NT2/D1 (cell line): Measurements from ENCODE around the gene TEX2.
"Not testable (repeated sequence)": the region's sequence is repeated elsewhere in the genome, so short reads cannot be mapped to it uniquely, and the experiment has no call there.

Source experiments
- DNase-seq: peaks from one replicate; pipeline ENCODE4 v3.0.0-alpha.2; 2011; ENCODE audit warnings: low read depth, low spot score
- H3K27me3 ChIP-seq: 2 replicates; pipeline ENCODE4 v1.6.0; 2011; ENCODE audit warnings: mild to moderate bottlenecking; ENCODE audit not compliant: insufficient read length, insufficient read depth
- H3K36me3 ChIP-seq: 2 replicates; pipeline ENCODE4 v1.6.1; 2011; ENCODE audit warnings: mild to moderate bottlenecking, low read length, mixed read lengths; ENCODE audit not compliant: insufficient read depth, insufficient read length
- H3K4me1 ChIP-seq: 2 replicates; pipeline ENCODE4 v1.5.1; 2011; ENCODE audit not compliant: insufficient read depth, insufficient read length
- H3K4me3 ChIP-seq: 2 replicates; pipeline ENCODE4 v1.5.1; 2011; ENCODE audit warnings: low read depth; ENCODE audit not compliant: insufficient read length
- H3K9ac ChIP-seq: 2 replicates; pipeline ENCODE4 v1.6.0; 2011; ENCODE audit warnings: low read depth; ENCODE audit not compliant: insufficient read length
- H3K9me3 ChIP-seq: 2 replicates; pipeline ENCODE4 v1.5.1; 2011; ENCODE audit warnings: mild to moderate bottlenecking, low read length; ENCODE audit not compliant: insufficient read depth
- SUZ12 ChIP-seq: IDR thresholded peaks from 2 replicates; pipeline ENCODE4 v1.6.1; 2011; ENCODE audit not compliant: insufficient read length, insufficient read depth; ENCODE audit errors: extremely low read depth
- YY1 ChIP-seq: IDR thresholded peaks from 2 replicates; pipeline ENCODE4 v1.6.1; 2011; ENCODE audit not compliant: insufficient read length, insufficient read depth
- ZNF274 ChIP-seq: IDR thresholded peaks from 2 replicates; pipeline ENCODE4 v1.6.1; 2011; ENCODE audit warnings: mild to moderate bottlenecking, low read depth, low read length

The TEX2 gene

GRCh38 chr17:64183815-64184214, 79.2 kb downstream of the TEX2 start:
- peaks cover 9% of the 10 kb centered on the region for H3K36me3 ChIP-seq
- no peak overlapping the region for H3K4me3 ChIP-seq
- TF ChIP-seq SUZ12 (no peak), YY1 (no peak), ZNF274 (no peak)
- DNase-seq = no peak
- no peak overlapping the region for H3K9ac ChIP-seq
- H3K4me1 ChIP-seq = no peaks in the 10 kb centered on the region
- no peaks in the 10 kb centered on the region; the same call in 1 of the 2 replicates for H3K9me3 ChIP-seq
- no peaks in the 10 kb centered on the region for H3K27me3 ChIP-seq

- DNase-seq = no peak
- TF ChIP-seq SUZ12 = no peak
- TF ChIP-seq YY1 = no peak
- no peak for TF ChIP-seq ZNF274
- Histone ChIP-seq H3K27me3 (no peaks in the 10 kb centered on the region), H3K4me3 (no peak overlapping the region), H3K9ac (no peak overlapping the region), H3K4me1 (no peaks in the 10 kb centered on the region), H3K9me3 (no peaks in the 10 kb centered on the region; the same call in 1 of the 2 replicates), H3K36me3 (peaks cover 6% of the 10 kb centered on the region)
These were observed 80.6 kb downstream of the TEX2 start for GRCh38 chr17:64182325-64183012.

GRCh38 chr17:64180089-64181073, 82.7 kb downstream of the TEX2 start:
- Histone ChIP-seq H3K4me1 (no peaks in the 10 kb centered on the region), H3K9ac (no peak overlapping the region), H3K36me3 (peaks cover 15% of the 10 kb centered on the region), H3K4me3 (no peak overlapping the region), H3K27me3 (no peaks in the 10 kb centered on the region), H3K9me3 (no peaks in the 10 kb centered on the region; the same call in 1 of the 2 replicates)
- TF ChIP-seq SUZ12 (no peak), ZNF274 (no peak), YY1 (no peak)
- DNase-seq = no peak

- H3K9ac ChIP-seq, H3K27me3 ChIP-seq, H3K4me3 ChIP-seq, H3K9me3 ChIP-seq, DNase-seq, H3K4me1 ChIP-seq: not testable (repeated sequence)
- peaks cover 16% of the 10 kb centered on the region for H3K36me3 ChIP-seq
These were observed 84.0 kb downstream of the TEX2 start for GRCh38 chr17:64179024-64179423.

- Histone ChIP-seq H3K4me1 (peaks cover 4% of the 10 kb centered on the region), H3K4me3 (no peak overlapping the region), H3K9ac (no peak overlapping the region), H3K9me3 (no peaks in the 10 kb centered on the region; the same call in 1 of the 2 replicates), H3K36me3 (peaks cover 16% of the 10 kb centered on the region), H3K27me3 (no peaks in the 10 kb centered on the region)
- no peak for DNase-seq
- TF ChIP-seq SUZ12 (no peak), ZNF274 (no peak), YY1 (no peak)
These were observed 84.8 kb downstream of the TEX2 start for GRCh38 chr17:64178011-64178825.

GRCh38 chr17:64177311-64178010, 85.6 kb downstream of the TEX2 start:
- no peak for DNase-seq
- H3K36me3 ChIP-seq = peaks cover 16% of the 10 kb centered on the region
- no peak for TF ChIP-seq ZNF274
- TF ChIP-seq SUZ12 = no peak
- peaks cover 4% of the 10 kb centered on the region for H3K4me1 ChIP-seq
- H3K4me3 ChIP-seq = no peak overlapping the region
- H3K27me3 ChIP-seq = no peaks in the 10 kb centered on the region
- H3K9me3 ChIP-seq = no peaks in the 10 kb centered on the region; the same call in 1 of the 2 replicates
- no peak overlapping the region for H3K9ac ChIP-seq
